AG09319 (cell line): ENCODE results near the gene MAD1L1.
"Not testable (repeated sequence)": the region's sequence is repeated elsewhere in the genome, so short reads cannot be mapped to it uniquely, and the experiment has no call there.

Experiments
- DNase-seq: peaks from one replicate; pipeline ENCODE4 v3.0.0-alpha.2; 2010; ENCODE audit warnings: low read depth; ENCODE audit errors: extremely low read depth
- TF ChIP-seq, protein P1 (sequence below): IDR thresholded peaks from 2 replicates; pipeline ENCODE4 v1.5.1; 2011; ENCODE audit warnings: low read depth, mild to moderate bottlenecking, inconsistent platforms, low read length, moderate library complexity

The MAD1L1 gene

DNA sequence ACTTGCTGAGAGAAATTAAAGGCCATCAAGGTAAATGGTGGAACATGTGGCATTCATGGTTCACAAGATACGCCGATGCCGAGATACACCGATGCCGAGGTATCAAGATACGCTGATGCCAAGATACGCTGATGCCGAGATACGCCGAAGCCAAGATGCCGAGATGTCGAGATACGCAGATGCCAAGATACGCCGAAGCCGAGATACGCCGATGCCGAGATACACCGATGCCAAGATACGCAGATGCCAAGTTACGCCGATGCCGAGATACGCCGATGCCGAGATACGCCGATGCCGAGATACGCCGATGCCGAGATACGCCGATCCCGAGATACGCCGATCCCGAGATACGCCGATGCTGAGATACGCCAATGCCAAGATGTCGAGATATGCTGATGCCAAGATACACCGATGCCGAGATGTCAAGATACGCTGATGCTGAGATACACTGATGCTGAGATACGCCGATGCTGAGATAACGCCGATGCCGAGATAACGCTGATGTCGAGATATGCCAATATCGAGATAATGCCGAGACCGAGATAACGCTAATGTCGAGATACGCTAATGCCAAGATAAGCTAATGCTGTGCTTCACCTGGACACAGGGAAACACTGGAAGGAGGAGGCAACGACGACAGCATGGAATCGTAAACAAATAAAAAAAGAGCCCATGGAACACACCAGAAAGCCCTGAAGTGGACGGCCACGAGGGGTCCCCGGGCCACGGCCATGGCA lies 172.6 kb downstream of the MAD1L1 start:
- no peak for DNase-seq
- TF ChIP-seq, protein P1, sequence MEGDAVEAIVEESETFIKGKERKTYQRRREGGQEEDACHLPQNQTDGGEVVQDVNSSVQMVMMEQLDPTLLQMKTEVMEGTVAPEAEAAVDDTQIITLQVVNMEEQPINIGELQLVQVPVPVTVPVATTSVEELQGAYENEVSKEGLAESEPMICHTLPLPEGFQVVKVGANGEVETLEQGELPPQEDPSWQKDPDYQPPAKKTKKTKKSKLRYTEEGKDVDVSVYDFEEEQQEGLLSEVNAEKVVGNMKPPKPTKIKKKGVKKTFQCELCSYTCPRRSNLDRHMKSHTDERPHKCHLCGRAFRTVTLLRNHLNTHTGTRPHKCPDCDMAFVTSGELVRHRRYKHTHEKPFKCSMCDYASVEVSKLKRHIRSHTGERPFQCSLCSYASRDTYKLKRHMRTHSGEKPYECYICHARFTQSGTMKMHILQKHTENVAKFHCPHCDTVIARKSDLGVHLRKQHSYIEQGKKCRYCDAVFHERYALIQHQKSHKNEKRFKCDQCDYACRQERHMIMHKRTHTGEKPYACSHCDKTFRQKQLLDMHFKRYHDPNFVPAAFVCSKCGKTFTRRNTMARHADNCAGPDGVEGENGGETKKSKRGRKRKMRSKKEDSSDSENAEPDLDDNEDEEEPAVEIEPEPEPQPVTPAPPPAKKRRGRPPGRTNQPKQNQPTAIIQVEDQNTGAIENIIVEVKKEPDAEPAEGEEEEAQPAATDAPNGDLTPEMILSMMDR, result no peak

DNA sequence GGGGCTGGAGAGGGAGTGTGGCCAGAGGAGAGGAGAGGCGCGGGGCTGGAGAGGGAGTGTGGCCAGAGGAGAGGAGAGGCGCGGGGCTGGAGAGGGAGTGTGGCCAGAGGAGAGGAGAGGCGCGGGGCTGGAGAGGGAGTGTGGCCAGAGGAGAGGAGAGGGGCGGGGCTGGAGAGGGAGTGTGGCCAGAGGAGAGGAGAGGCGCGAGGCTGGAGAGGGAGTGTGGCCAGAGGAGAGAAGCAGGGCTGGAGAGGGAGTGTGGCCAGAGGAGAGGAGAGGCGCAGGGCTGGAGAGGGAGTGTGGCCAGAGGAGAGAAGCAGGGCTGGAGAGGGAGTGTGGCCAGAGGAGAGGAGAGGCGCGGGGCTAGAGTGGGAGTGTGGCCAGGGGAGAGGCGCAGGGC lies 174.5 kb downstream of the MAD1L1 start:
- DNase-seq, result not testable (repeated sequence)

DNA sequence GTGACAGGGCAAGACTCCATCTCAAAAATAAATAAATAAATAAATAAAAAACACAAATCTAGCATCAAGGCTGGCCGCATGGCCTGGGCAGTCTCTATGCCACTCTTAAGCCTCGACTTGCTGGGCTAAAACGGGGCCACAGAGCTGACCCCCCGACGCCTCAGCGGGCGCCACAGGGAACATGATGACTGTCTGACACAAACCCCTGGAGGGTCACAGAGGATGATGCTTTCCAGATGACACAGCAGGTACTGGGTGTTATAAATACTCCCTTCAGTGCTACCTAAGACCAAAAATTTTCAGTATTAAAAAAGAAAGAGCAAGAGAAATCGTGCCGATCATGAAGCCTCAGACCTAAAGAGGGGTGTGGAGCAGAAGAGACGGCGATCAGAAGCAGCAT lies 176.8 kb downstream of the MAD1L1 start:
- TF ChIP-seq, protein P1, result no peak
- DNase-seq, result no peak

DNA sequence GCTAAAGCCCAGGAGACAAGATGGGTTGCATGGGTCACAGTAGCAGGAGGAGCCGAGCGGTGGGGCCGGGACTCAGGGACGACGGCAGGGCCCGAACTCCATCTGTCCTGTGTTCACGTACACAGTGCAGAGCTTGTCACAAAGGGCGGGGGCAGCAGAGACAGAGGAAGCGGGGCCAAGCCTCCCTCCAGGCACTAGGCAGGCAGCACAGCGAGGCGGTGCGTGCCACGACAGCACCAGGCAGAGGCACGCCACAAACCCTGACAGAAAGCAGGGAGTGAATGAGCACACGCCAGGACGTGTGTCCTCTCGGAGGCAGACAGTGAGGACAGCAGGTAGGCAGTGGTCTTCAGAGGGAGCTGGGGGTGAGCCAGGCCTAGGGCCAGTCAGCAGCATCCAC lies 177.8 kb downstream of the MAD1L1 start:
- no peak for DNase-seq
- TF ChIP-seq, protein P1, result no peak

DNA sequence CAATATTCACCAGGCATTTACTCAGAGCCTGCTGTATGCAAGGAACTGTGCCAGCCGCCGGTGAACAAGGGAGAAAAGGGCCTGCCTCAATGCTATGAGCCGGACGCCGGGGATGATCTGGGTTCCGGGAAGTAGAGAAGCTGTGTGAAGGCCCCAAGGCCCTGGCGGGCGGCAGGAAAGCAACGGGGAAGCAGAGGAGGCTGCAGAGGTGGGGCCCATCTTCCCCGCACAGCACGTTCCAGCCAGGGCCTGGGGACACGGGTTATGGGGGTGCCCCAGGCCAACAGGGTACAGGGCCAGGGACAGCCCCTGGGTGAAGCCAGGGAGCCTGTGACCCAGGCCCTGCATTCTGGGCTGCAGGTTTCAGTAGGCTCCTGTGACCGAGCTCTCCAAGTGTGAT lies 179.3 kb downstream of the MAD1L1 start:
- DNase-seq, result no peak
- TF ChIP-seq, protein P1, result no peak

DNA sequence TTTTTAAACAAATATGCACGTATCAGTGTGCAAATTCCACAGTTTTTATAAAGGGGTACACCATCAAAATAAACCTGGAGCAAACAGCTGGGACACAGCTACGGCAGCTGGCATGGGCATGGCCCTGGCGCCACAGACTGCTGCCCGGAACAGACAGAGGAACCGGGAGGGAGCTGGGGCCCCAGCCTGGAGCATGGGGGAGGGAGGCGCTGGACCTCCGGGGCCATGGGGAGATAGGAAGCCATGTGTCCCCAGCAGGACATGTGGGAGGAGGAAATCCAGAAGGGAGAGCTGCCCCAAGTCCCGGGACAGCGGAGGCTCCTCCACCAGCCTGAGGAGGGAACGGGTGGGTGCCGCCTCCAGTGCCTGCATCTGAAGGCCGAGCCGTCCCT lies 180.1 kb downstream of the MAD1L1 start:
- no peak for DNase-seq
- TF ChIP-seq, protein P1, result no peak

DNA sequence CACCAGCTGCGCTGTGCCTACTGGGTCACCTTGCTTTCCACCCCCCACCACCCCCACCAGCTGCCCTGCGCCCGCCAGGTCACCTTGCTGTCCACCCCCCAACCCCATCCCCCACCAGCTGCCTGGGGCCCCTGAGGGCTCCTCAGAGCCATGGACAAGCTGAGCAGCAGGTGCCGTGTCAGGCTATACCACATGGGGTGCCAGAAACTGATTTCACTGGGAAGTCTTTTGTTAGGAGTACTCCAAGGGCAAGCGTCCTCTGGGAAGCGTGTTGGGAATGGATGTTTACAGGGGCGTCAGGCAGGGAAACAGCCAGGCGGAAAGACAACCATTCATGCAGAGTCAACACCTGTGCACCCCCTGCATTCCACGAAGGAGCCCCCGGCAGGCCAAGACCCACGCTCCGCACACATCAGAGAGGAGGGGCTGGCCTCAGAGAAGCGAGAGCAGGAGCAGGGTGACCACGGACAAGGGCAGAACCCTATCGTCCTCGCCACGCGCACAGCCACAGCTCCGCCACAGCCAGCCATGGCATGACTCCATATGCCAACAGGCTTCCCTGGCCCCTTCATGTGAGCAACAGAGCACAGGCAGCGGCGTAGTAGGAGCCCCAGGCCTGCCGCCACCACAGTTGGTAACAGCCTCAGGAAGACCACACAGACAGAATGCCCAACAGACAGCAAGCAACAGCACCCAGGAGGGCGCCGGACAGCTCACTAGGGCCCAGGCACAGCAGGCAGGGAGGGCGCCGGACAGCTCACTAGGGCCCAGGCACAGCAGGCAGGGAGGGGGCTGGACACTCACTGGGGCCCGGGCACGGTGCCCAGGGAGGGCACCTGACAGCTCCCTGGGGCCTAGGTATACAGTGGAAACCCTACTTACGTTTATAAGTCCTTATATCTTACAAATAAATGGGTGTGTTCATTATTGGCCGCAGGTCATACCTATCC lies 180.8 kb downstream of the MAD1L1 start:
- TF ChIP-seq, protein P1, result no peak
- no peak for DNase-seq
